Fibroblast of villous mesenchyme (primary cell): Measurements from ENCODE around the gene NDRG4. TPM values are rescaled to one million over a fixed set of nuclear protein-coding genes. Genes with fewer than 3 reads are reported as not detected.

Source experiments
- DNase-seq: peaks from one replicate; pipeline ENCODE4 v3.0.0-alpha.2; 2010; ENCODE audit warnings: low read depth
- H3K4me3 ChIP-seq: 2 replicates; pipeline ENCODE4 v1.5.1; 2011; ENCODE audit warnings: low read depth, mild to moderate bottlenecking, low read length
- total RNA-seq: library from RNA; depleted of rRNA; stranded (reverse); fragments of >200 nt; gene quantifications from 2 replicates; pipeline ENCODE4 v1.2.3, GENCODE V29; 2012
- TF ChIP-seq, protein P1 (sequence below): IDR thresholded peaks from 2 replicates; pipeline ENCODE4 v1.5.1; 2012; ENCODE audit warnings: low read depth, mild to moderate bottlenecking, low read length; ENCODE audit not compliant: insufficient read depth

The NDRG4 gene
- total RNA-seq, 1 donor, result 8.6 TPM

DNA sequence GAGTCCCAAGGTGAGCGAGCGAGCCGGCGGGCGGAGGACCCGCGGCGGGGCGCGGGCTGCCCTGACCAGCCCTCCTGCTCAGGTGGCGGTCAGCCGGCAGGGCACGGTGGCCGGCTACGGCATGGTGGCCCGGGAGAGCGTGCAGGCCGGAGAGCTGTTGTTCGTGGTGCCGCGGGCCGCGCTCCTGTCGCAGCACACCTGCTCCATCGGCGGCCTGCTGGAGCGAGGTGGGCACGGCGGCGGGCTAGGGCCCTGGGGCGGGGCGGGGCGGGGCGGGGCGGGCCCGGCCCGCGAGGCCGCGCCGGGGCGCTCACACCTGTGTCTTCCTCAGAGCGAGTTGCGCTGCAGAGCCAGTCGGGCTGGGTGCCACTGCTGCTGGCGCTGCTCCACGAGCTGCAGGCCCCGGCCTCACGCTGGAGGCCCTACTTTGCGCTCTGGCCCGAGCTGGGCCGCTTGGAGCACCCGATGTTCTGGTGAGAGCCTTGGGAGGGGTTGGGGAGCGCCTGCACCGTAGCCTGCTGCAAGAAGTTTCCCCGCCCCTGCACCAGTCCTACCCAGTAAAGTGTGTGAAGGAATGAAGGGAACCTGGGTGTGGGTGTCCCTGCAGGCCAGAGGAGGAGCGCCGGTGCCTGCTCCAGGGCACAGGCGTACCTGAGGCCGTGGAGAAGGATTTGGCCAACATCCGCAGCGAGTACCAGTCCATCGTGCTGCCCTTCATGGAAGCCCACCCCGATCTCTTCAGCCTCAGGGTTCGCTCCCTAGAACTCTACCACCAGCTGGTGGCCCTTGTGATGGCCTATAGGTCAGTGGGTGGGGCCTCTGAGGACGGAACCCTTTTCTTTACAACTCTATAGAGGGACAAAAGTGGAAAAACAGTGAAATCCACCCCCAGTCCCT is 16.2 kb downstream of the NDRG4 start:
- DNase-seq, result no peak
- TF ChIP-seq, protein P1, sequence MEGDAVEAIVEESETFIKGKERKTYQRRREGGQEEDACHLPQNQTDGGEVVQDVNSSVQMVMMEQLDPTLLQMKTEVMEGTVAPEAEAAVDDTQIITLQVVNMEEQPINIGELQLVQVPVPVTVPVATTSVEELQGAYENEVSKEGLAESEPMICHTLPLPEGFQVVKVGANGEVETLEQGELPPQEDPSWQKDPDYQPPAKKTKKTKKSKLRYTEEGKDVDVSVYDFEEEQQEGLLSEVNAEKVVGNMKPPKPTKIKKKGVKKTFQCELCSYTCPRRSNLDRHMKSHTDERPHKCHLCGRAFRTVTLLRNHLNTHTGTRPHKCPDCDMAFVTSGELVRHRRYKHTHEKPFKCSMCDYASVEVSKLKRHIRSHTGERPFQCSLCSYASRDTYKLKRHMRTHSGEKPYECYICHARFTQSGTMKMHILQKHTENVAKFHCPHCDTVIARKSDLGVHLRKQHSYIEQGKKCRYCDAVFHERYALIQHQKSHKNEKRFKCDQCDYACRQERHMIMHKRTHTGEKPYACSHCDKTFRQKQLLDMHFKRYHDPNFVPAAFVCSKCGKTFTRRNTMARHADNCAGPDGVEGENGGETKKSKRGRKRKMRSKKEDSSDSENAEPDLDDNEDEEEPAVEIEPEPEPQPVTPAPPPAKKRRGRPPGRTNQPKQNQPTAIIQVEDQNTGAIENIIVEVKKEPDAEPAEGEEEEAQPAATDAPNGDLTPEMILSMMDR, result no peak
- peak overlapping the region; percentile 66 for H3K4me3 ChIP-seq

DNA sequence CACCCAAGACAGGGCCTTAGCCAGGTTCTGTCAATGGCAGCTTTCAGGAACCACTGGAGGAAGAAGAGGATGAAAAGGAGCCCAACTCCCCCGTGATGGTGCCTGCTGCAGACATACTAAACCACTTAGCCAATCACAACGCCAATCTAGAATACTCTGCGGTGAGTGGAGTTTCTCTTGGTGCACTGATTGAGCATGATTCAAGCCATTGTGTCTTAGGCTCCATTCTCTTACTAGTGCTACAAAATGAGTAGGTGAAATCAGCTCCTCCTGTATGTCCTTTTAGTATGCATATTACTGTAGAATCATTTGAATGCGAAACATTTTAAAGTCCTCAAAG is 16.8 kb downstream of the NDRG4 start:
- H3K4me3 ChIP-seq, result no peak overlapping the region
- no peak for DNase-seq
- TF ChIP-seq, protein P1, result no peak

DNA sequence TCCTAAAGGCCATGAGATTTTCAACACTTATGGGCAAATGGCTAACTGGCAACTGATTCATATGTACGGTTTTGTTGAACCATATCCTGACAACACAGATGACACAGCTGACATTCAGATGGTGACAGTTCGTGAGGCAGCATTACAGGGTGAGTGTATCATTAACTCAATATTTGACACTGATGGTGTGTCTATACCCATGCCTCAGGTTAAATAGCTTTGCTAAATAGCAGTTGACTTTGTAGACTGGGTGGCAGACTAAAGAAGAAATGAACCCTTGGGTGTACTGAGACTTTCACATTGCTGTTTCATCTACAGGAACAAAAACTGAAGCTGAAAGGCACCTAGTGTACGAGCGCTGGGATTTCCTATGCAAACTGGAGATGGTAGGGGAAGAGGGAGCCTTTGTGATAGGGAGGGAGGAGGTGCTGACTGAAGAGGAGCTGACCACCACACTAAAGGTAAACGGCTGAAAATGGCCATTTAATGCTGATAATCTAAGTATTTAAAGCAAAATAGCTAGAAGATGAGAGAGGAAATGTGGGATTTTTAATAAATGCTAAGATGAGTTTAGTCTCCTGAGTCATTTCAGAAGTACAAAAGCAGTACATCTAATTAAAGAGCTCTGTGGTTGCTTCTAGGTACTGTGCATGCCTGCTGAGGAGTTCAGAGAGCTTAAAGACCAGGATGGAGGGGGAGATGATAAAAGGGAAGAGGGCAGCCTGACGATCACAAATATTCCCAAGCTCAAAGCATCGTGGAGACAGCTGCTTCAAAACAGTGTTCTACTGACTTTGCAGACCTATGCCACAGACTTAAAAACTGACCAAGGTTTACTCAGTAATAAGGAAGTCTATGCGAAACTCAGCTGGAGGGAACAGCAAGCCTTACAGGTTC is 18.4 kb downstream of the NDRG4 start:
- H3K4me3 ChIP-seq, result no peak overlapping the region
- TF ChIP-seq, protein P1, result no peak
- DNase-seq, result no peak

DNA sequence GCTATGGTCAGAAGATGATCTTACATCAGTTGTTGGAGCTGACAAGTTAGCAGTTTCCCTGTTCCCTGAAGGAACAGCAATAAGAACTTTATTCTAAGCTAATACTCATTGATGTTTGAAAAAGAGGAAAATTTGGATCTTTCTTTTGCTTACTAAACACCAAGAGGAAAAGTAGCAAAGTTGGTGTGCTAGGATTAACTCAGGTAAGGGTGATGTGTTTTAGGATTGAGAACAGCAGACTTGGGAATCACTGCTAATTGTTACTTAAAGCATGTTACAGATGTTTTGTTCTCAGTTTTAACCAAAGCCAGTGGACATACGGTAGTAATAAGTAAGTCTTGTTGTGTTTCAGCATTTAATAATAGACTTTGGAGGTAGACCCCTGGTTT is 19.0 kb downstream of the NDRG4 start:
- DNase-seq, result no peak
- TF ChIP-seq, protein P1, result no peak
- no peak overlapping the region for H3K4me3 ChIP-seq

DNA sequence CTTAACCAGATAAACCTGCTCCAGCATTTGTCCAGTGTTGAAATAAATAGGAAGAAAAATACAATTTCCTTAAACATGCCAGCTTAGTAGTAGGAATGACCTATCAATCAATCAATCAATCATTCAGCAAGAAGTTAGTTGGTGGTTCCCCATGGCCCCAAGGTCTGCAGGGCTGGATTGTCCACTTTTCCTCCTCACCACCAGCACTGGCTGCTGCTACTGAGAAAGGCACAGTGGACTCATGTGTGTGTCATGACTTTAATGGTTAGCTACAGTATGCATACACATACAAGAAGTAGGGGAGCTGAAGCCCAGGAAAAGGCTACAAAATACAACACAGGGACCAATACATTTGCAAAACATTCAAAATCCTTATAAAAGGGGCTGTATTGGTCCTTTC is 19.8 kb downstream of the NDRG4 start:
- H3K4me3 ChIP-seq, result no peak overlapping the region
- TF ChIP-seq, protein P1, result no peak
- no peak for DNase-seq

DNA sequence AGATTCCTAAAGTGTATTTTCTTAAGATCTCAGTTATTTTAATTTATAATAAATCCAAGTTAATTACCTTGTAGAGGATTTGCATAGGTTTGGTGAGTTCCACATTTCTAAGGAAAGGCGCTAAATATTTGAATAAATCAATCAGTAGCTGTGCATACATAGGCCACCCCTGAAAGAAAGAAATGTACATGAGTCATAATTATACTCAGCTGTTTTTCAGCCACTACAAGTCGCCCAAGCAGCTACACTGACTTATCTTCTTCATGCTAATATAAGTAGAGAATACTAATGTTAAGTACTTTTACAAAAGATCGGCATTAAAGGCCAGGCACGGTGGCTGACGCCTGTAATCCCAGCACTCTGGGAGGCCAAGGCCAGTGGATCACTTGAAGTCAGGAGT is 30.2 kb downstream of the NDRG4 start:
- H3K4me3 ChIP-seq, result no peak overlapping the region
- DNase-seq, result no peak
- TF ChIP-seq, protein P1, result no peak
